HCT116 (cell line): ENCODE data around the gene RNASE8. TPM values are rescaled to one million over a fixed set of nuclear protein-coding genes. Genes with fewer than 3 reads are reported as not detected.

Source experiments
- ATAC-seq: fragments of 200-7000 bp; cut with Tn5 transposase; 2 replicates; pipeline ENCODE4 v1.9.1; 2020; ENCODE audit warnings: mild to moderate bottlenecking, moderate library complexity
- BruUV-seq: library from RNA; stranded (reverse); fragments of 400-500 nt; replicated peaks from 2 replicates; lab custom pipeline; 2021; lab: Mats Ljungman, UMichigan
- CTCF ChIA-PET: fragments of 300-600 bp; sonication (Branson Sonifier 250); formaldehyde crosslinking; loops from one replicate; lab custom pipeline; 2021; ENCODE audit warnings: antibody characterized with exemption; lab: Charles Lee
- POLR2A ChIA-PET: fragments of 300-600, 350-600 bp; sonication (Branson Sonifier 250); formaldehyde crosslinking; loops from one replicate; lab custom pipeline; 2021; ENCODE audit warnings: antibody characterized with exemption; lab: Charles Lee
- RAD21 ChIA-PET, 2 experiments: fragments of 300-600 bp; sonication (Branson Sonifier 250); formaldehyde crosslinking; loops; one replicate each; lab custom pipeline; 2023; ENCODE audit warnings: low total read pairs in 2 of 2; ENCODE audit not compliant: uncharacterized antibody in 2 of 2, unreplicated experiment in 2 of 2, low non-redundant PET in 1 of 2; lab: Charles Lee
- DNase-seq: peaks from one replicate; pipeline ENCODE4 v3.0.0-alpha.2; 2010; ENCODE audit warnings: low read depth, low spot score
- H2AFZ ChIP-seq: fragments of 200-600 bp; shearing (Covaris generic), sonication (generic); 2 replicates; pipeline ENCODE4 v1.6.1; 2017; ENCODE audit warnings: low read depth, mixed run types, mixed read lengths, antibody characterized with exemption, low read length; ENCODE audit not compliant: poor library complexity, severe bottlenecking
- H3K27ac ChIP-seq: 2 replicates; pipeline ENCODE4 v1.5.1; 2012; ENCODE audit warnings: low read depth, low read length
- H3K27me3 ChIP-seq: fragments of 200-600 bp; sonication (generic); 2 replicates; pipeline ENCODE4 v1.6.1; 2016; ENCODE audit warnings: mixed run types, low read length, mixed read lengths; ENCODE audit not compliant: insufficient read depth
- H3K36me3 ChIP-seq, 2 experiments: fragments of 200-500 bp in 1 of 2; fragments of 200-600 bp in 1 of 2; sonication (Bioruptor generic) in 1 of 2; sonication (generic) in 1 of 2; 2 replicates each; pipeline versions ENCODE4 v1.5.1 to v1.6.1; 2014 to 2016; ENCODE audit warnings: low read length in 2 of 2, inconsistent platforms in 1 of 2, mixed read lengths in 1 of 2, mixed run types in 1 of 2; ENCODE audit not compliant: insufficient read depth in 2 of 2, control insufficient read depth in 1 of 2
- H3K4me1 ChIP-seq, 2 experiments: fragments of 200-600 bp in 1 of 2; sonication (generic) in 1 of 2; 2 replicates each; pipeline versions ENCODE4 v1.5.1 to v1.6.1; 2012 to 2017; ENCODE audit warnings: low read length in 2 of 2, inconsistent platforms in 1 of 2, mild to moderate bottlenecking in 1 of 2, mixed read lengths in 1 of 2, mixed run types in 1 of 2, moderate library complexity in 1 of 2; ENCODE audit not compliant: insufficient read depth in 2 of 2, control insufficient read depth in 1 of 2
- H3K4me2 ChIP-seq: fragments of 200-600 bp; sonication (generic); 2 replicates; pipeline ENCODE4 v1.6.1; 2017; ENCODE audit warnings: mixed run types, low read length, mixed read lengths
- H3K4me3 ChIP-seq, 2 experiments: fragments of 200-600 bp in 1 of 2; sonication (generic) in 1 of 2; replicated peaks in 1 of 2; 2 replicates each; pipeline ENCODE4 v1.5.1; 2011 to 2016; ENCODE audit warnings: low read length in 2 of 2, control low read depth in 1 of 2, low read depth in 1 of 2, mild to moderate bottlenecking in 1 of 2, mixed read lengths in 1 of 2, mixed run types in 1 of 2
- H3K79me2 ChIP-seq: fragments of 200-600 bp; sonication (generic); 2 replicates; pipeline ENCODE4 v1.6.1; 2017; ENCODE audit warnings: mild to moderate bottlenecking, mixed run types, low read length, moderate library complexity, mixed read lengths; ENCODE audit not compliant: insufficient read depth
- H3K9ac ChIP-seq: fragments of 200-600 bp; sonication (generic); 2 replicates; pipeline ENCODE4 v1.6.1; 2016; ENCODE audit warnings: low read length, mixed read lengths
- H3K9me2 ChIP-seq: fragments of 200-600 bp; sonication (generic), shearing (Covaris generic); 2 replicates; pipeline ENCODE4 v1.6.1; 2017; ENCODE audit warnings: mixed run types, mild to moderate bottlenecking, moderate library complexity; ENCODE audit not compliant: insufficient read depth
- H3K9me3 ChIP-seq, 2 experiments: fragments of 200-500 bp in 1 of 2; fragments of 200-600 bp in 1 of 2; sonication (Bioruptor generic) in 1 of 2; sonication (generic) in 1 of 2; 2 replicates each; pipeline ENCODE4 v1.6.1; 2014 to 2017; ENCODE audit warnings: low read length in 2 of 2, mixed read lengths in 2 of 2, inconsistent platforms in 1 of 2, low read depth in 1 of 2, mild to moderate bottlenecking in 1 of 2, mixed run types in 1 of 2, moderate library complexity in 1 of 2; ENCODE audit not compliant: control insufficient read depth in 1 of 2, insufficient read depth in 1 of 2
- H4K20me1 ChIP-seq: fragments of 200-600 bp; sonication (generic), shearing (Covaris generic); 2 replicates; pipeline ENCODE4 v1.6.1; 2017; ENCODE audit warnings: mixed run types, mild to moderate bottlenecking, moderate library complexity; ENCODE audit not compliant: insufficient read depth
- ELF1 ChIP-seq: IDR thresholded peaks from 2 replicates; pipeline ENCODE4 v1.6.1; 2012; ENCODE audit warnings: low read depth, borderline replicate concordance
- RAD21 ChIP-seq: IDR thresholded peaks from 2 replicates; pipeline ENCODE4 v1.6.1; 2012; ENCODE audit warnings: low read depth, mild to moderate bottlenecking
- YY1 ChIP-seq: IDR thresholded peaks from 2 replicates; pipeline ENCODE4 v1.6.1; 2011; ENCODE audit warnings: low read length, low read depth, moderate library complexity, mild to moderate bottlenecking; ENCODE audit not compliant: insufficient replicate concordance; ENCODE audit errors: extremely low read depth
- intact Hi-C: fragments of 100-400 bp; cut with micrococcal nuclease; formaldehyde crosslinking; loops from 2 replicates; pipeline ENCODE4 v1.10.0; 2022
- total RNA-seq: library from RNA; stranded (reverse); gene quantifications from one replicate; pipeline ENCODE4 v1.2.1, GENCODE V29; 2021; ENCODE audit not compliant: unreplicated experiment
- TF ChIP-seq, protein P1 (sequence below): IDR thresholded peaks from 2 replicates; pipeline ENCODE4 v1.6.1; 2012; ENCODE audit warnings: low read depth

Gene RNASE8
- total RNA-seq, 1 experiment from 2014 or later: not detected

DNA sequence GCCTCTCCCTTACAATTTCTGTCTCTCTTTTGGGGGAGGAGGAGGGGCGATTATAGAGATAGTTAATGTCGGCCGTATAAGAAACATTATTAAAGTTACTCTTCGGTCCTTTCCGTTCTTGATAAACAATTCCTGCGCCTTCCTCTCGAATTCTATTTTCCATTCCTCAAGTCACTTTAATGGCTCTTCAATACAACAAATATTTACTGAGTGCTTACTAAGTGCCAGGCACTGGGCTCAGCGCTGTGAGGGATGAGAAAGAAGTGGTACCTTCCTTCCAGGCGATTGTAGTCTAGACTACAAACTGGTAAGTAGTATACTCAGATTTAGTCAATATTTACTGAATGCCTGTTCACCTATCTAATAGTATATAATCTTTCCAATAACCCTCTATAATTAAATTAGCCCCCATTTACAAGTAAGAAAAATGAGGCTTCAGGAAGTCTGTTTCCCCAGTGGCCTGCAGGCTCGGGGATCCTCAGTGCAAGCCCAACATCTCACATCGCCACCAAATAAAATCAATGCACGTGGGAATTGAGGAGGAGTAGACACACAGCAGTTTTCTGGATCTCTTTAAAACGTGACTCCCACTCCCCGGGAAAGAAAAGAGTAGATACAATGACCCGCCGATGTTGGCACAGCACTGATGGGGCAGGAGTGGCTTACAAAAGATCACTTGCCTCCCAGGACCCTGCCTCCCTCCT, 41.4 kb downstream of the RNASE8 start:
- no peaks in the 10 kb centered on the region for H3K9me3 ChIP-seq
- DNase-seq (no peak), ATAC-seq (no peak)
- no peaks in the 10 kb centered on the region for H3K9me2 ChIP-seq
- peak overlapping the region; percentile 66 for H3K9ac ChIP-seq
- intact Hi-C loops: no loop called here
- H3K27ac ChIP-seq: no peak overlapping the region
- no peaks in the 10 kb centered on the region for H3K36me3 ChIP-seq
- no peak for TF ChIP-seq RAD21
- no peak for TF ChIP-seq ELF1
- TF ChIP-seq YY1: no peak
- TF ChIP-seq, protein P1, sequence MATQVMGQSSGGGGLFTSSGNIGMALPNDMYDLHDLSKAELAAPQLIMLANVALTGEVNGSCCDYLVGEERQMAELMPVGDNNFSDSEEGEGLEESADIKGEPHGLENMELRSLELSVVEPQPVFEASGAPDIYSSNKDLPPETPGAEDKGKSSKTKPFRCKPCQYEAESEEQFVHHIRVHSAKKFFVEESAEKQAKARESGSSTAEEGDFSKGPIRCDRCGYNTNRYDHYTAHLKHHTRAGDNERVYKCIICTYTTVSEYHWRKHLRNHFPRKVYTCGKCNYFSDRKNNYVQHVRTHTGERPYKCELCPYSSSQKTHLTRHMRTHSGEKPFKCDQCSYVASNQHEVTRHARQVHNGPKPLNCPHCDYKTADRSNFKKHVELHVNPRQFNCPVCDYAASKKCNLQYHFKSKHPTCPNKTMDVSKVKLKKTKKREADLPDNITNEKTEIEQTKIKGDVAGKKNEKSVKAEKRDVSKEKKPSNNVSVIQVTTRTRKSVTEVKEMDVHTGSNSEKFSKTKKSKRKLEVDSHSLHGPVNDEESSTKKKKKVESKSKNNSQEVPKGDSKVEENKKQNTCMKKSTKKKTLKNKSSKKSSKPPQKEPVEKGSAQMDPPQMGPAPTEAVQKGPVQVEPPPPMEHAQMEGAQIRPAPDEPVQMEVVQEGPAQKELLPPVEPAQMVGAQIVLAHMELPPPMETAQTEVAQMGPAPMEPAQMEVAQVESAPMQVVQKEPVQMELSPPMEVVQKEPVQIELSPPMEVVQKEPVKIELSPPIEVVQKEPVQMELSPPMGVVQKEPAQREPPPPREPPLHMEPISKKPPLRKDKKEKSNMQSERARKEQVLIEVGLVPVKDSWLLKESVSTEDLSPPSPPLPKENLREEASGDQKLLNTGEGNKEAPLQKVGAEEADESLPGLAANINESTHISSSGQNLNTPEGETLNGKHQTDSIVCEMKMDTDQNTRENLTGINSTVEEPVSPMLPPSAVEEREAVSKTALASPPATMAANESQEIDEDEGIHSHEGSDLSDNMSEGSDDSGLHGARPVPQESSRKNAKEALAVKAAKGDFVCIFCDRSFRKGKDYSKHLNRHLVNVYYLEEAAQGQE: no peak
- TF ChIP-seq, all 23 proteins: peak for 0
- ChIA-PET POLR2A (interaction anchor here (1.1 kb wide), 1 partner anchor 30 kb away, joined by 3 read pairs; no protein-coding TSS in a partner anchor), CTCF (no interaction called here), RAD21 (no interaction called here)
- TSS peak; percentile 38 for BruUV-seq
- no peaks in the 10 kb centered on the region for H3K27me3 ChIP-seq
- peaks cover 22 to 38% of the 10 kb centered on the region in 2 experiments for H3K4me1 ChIP-seq
- no peaks in the 10 kb centered on the region for H4K20me1 ChIP-seq
- peak overlapping the region; percentile 66 for H2AFZ ChIP-seq
- peak overlapping the region; percentile 93 for H3K4me2 ChIP-seq
- H3K79me2 ChIP-seq: no peaks in the 10 kb centered on the region
- H3K4me3 ChIP-seq: peak overlapping the region; percentile 55 to 70
